GM18505 (cell line): ENCODE measurements around the gene SAGE1.

Experiments used
- ATAC-seq: cut with Tn5 transposase; IDR thresholded peaks from one replicate; pipeline ENCODE4 v1.9.1; 2021; ENCODE audit not compliant: unreplicated experiment
- POLR2A ChIP-seq: IDR thresholded peaks from 4 replicates; pipeline ENCODE4 v1.6.1; 2011; ENCODE audit warnings: borderline replicate concordance; ENCODE audit not compliant: insufficient read depth, insufficient read length; ENCODE audit errors: extremely low read depth

SAGE1 gene

DNA sequence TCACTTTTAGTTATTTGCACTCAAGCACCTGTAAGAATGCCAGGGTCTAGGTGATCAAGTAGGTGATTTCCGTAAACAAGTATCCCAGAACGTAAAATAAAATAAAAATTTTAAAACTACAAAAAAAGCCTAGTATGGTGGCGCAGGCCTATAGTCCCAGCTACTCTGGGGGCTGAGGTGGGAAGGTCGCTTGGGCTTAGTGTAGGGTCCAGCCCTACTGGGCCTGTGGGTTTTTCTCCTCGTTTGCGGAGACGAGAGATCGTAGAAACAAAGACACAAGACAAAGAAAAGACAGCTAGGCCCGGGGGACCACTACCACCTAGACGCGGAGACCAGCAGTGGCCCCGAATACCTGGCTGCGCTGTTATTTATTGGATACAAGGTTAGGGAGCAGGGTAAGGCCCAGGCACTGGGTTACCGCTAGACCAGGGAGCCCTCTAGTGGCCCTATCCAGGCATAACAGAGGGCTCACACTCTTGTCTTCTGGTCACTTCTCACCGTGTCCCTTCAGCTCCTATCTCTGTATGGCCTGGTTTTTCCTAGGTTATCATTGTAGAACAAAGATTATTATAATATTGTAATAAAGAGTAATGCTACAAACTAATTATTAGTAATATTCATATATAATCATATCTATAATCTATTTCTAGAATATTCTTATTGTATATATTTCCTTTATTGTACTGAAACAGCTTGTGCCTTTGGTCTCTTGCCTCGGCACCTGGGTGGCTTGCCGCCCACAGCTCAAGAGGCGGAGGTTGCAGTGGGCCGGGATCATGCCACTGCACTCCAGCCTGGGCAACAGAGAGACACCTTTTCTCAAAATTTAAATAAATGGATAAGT is 38.4 kb downstream of the SAGE1 start:
- no peak for ATAC-seq
- no peak for TF ChIP-seq POLR2A

DNA sequence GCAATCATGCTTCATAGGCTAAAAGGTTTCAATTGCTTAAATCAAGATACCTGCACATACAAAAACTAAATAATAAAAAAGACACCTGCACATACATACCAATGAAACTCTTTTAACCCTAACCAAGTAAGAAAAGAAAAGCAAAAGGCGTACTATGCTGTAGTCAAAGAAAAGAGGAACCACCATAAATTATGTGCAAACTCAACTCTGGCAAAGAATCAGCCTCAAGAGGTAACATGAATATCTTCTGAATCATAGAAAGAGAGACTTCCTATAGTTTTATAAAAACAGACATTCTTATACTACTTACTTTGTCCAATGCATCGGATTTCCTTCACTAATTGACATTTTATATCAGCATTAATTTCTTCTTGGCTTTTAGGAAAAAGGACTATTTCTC is 51.0 kb downstream of the SAGE1 start:
- ATAC-seq: no peak
- TF ChIP-seq POLR2A: no peak

DNA sequence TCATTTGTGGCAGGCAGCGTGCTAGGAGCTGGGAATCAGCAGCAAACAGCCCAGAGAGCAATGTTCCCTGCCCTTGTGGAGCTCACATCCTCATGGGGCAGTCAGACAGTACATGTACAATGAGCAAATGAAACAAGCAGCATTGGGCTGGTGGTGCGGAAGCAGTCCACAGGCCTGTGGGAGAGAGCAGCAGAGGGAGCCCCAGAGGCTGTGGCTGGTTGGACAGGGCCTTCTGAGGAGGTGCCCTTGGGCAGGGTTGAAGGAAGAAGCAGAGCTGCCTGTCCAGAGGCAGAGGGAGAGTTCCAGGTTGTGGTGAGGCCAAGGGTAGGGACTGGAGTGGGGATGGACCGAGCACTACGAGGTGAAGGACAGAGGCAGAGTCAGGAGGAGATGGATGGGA is 57.8 kb downstream of the SAGE1 start:
- TF ChIP-seq POLR2A: no peak
- ATAC-seq: no peak
